ENCODE data around the gene SGO2. TPM values are rescaled to one million over a fixed set of nuclear protein-coding genes. Genes with fewer than 3 reads are reported as not detected.

The SGO2 gene
- total RNA-seq, 1 experiment from 2014 or later: 32.3 TPM

- Histone ChIP-seq H2AFZ (ENCODE audit: low read length) (no peak overlapping the region), H4K20me1 (ENCODE audit: insufficient read depth, low read depth, low read length) (no peaks in the 10 kb centered on the region), H3K9ac (ENCODE audit: low read length) (no peak overlapping the region), H3K9me3 (ENCODE audit: low read length) (no peaks in the 10 kb centered on the region; the same call in 1 of the 2 replicates), H3K79me2 (ENCODE audit: low read length) (peaks cover 6% of the 10 kb centered on the region), H3K36me3 (ENCODE audit: insufficient read depth, low read length) (peaks cover 33% of the 10 kb centered on the region), H3K4me2 (ENCODE audit: low read depth, low read length, poor library complexity, severe bottlenecking) (no peak overlapping the region), H3K27ac (ENCODE audit: low read length) (no peak overlapping the region), H3K27me3 (ENCODE audit: low read length) (no peaks in the 10 kb centered on the region), H3K9me2 (replicated peaks; ENCODE audit: insufficient read depth, low read length) (no peaks in the 10 kb centered on the region), H3K4me1 (ENCODE audit: low read length) (no peaks in the 10 kb centered on the region), H3K4me3 (ENCODE audit: low read length) (no peak overlapping the region)
- DNase-seq: peak; percentile 54
Measured at GRCh38 chr2:200578778-200579177, 52.8 kb downstream of the SGO2 start.

- Histone ChIP-seq H3K4me3 (ENCODE audit: low read length) (no peak overlapping the region), H3K4me2 (ENCODE audit: low read depth, low read length, poor library complexity, severe bottlenecking) (no peak overlapping the region), H3K9ac (ENCODE audit: low read length) (no peak overlapping the region), H3K79me2 (ENCODE audit: low read length) (no peaks in the 10 kb centered on the region), H4K20me1 (ENCODE audit: insufficient read depth, low read depth, low read length) (no peaks in the 10 kb centered on the region), H3K27ac (ENCODE audit: low read length) (no peak overlapping the region), H3K9me2 (replicated peaks; ENCODE audit: insufficient read depth, low read length) (no peaks in the 10 kb centered on the region), H3K9me3 (ENCODE audit: low read length) (no peaks in the 10 kb centered on the region), H2AFZ (ENCODE audit: low read length) (no peak overlapping the region), H3K4me1 (ENCODE audit: low read length) (no peaks in the 10 kb centered on the region), H3K27me3 (ENCODE audit: low read length) (no peaks in the 10 kb centered on the region), H3K36me3 (ENCODE audit: insufficient read depth, low read length) (peaks cover 3% of the 10 kb centered on the region; the same call in 1 of the 2 replicates)
- no peak for DNase-seq
Measured at GRCh38 chr2:200584639-200585038, 58.6 kb downstream of the SGO2 start.

GRCh38 chr2:200585340-200585729 is 59.3 kb downstream of the SGO2 start:
- DNase-seq: no peak
- H3K4me3 ChIP-seq (ENCODE audit: low read length): no peak overlapping the region
- no peak overlapping the region for H3K27ac ChIP-seq (ENCODE audit: low read length)
- no peak overlapping the region for H2AFZ ChIP-seq (ENCODE audit: low read length)
- H4K20me1 ChIP-seq (ENCODE audit: insufficient read depth, low read depth, low read length): no peaks in the 10 kb centered on the region
- H3K9me2 ChIP-seq (replicated peaks; ENCODE audit: insufficient read depth, low read length): no peaks in the 10 kb centered on the region
- H3K27me3 ChIP-seq (ENCODE audit: low read length): no peaks in the 10 kb centered on the region
- no peak overlapping the region for H3K9ac ChIP-seq (ENCODE audit: low read length)
- no peaks in the 10 kb centered on the region for H3K79me2 ChIP-seq (ENCODE audit: low read length)
- no peak overlapping the region for H3K4me2 ChIP-seq (ENCODE audit: low read depth, low read length, poor library complexity, severe bottlenecking)
- peaks cover 3% of the 10 kb centered on the region; the same call in 1 of the 2 replicates for H3K36me3 ChIP-seq (ENCODE audit: insufficient read depth, low read length)
- no peaks in the 10 kb centered on the region for H3K4me1 ChIP-seq (ENCODE audit: low read length)
- H3K9me3 ChIP-seq (ENCODE audit: low read length): no peaks in the 10 kb centered on the region

GRCh38 chr2:200585730-200586643 is 60.0 kb downstream of the SGO2 start, which contains the start of gene AOX1:
AOX1 (plus strand) TSS chr2:200586014; CDS start chr2:200586109, 95 bp downstream.
- Histone ChIP-seq H3K4me1 (ENCODE audit: low read length) (no peaks in the 10 kb centered on the region), H3K27ac (ENCODE audit: low read length) (no peak within 1 kb of the TSS), H3K9ac (ENCODE audit: low read length) (no peak within 1 kb of the TSS), H3K4me3 (ENCODE audit: low read length) (no peak within 1 kb of the TSS), H2AFZ (ENCODE audit: low read length) (no peak within 1 kb of the TSS), H3K79me2 (ENCODE audit: low read length) (no peaks in the 10 kb centered on the region), H3K9me3 (ENCODE audit: low read length) (no peaks in the 10 kb centered on the region), H4K20me1 (ENCODE audit: insufficient read depth, low read depth, low read length) (no peaks in the 10 kb centered on the region), H3K27me3 (ENCODE audit: low read length) (no peaks in the 10 kb centered on the region), H3K36me3 (ENCODE audit: insufficient read depth, low read length) (peaks cover 3% of the 10 kb centered on the region; the same call in 1 of the 2 replicates), H3K4me2 (ENCODE audit: low read depth, low read length, poor library complexity, severe bottlenecking) (no peak within 1 kb of the TSS), H3K9me2 (replicated peaks; ENCODE audit: insufficient read depth, low read length) (no peaks in the 10 kb centered on the region)
- DNase-seq: no peak

GRCh38 chr2:200586644-200586975 is 60.6 kb downstream of the SGO2 start:
- H3K4me3 ChIP-seq (ENCODE audit: low read length): no peak overlapping the region
- no peaks in the 10 kb centered on the region for H3K9me2 ChIP-seq (replicated peaks; ENCODE audit: insufficient read depth, low read length)
- no peak overlapping the region for H3K27ac ChIP-seq (ENCODE audit: low read length)
- H4K20me1 ChIP-seq (ENCODE audit: insufficient read depth, low read depth, low read length): no peaks in the 10 kb centered on the region
- no peaks in the 10 kb centered on the region for H3K9me3 ChIP-seq (ENCODE audit: low read length)
- H3K79me2 ChIP-seq (ENCODE audit: low read length): no peaks in the 10 kb centered on the region
- peaks cover under 1% of the 10 kb centered on the region; the same call in 1 of the 2 replicates for H3K36me3 ChIP-seq (ENCODE audit: insufficient read depth, low read length)
- no peaks in the 10 kb centered on the region for H3K4me1 ChIP-seq (ENCODE audit: low read length)
- no peak overlapping the region for H3K4me2 ChIP-seq (ENCODE audit: low read depth, low read length, poor library complexity, severe bottlenecking)
- H2AFZ ChIP-seq (ENCODE audit: low read length): no peak overlapping the region
- no peak overlapping the region for H3K9ac ChIP-seq (ENCODE audit: low read length)
- no peaks in the 10 kb centered on the region for H3K27me3 ChIP-seq (ENCODE audit: low read length)
- DNase-seq: no peak

GRCh38 chr2:200587007-200587616 is 61.1 kb downstream of the SGO2 start:
- Histone ChIP-seq H3K36me3 (ENCODE audit: insufficient read depth, low read length) (no peaks in the 10 kb centered on the region), H3K79me2 (ENCODE audit: low read length) (no peaks in the 10 kb centered on the region), H3K27ac (ENCODE audit: low read length) (no peak overlapping the region), H3K4me2 (ENCODE audit: low read depth, low read length, poor library complexity, severe bottlenecking) (no peak overlapping the region), H3K4me3 (ENCODE audit: low read length) (no peak overlapping the region), H2AFZ (ENCODE audit: low read length) (no peak overlapping the region), H3K4me1 (ENCODE audit: low read length) (no peaks in the 10 kb centered on the region), H3K9ac (ENCODE audit: low read length) (no peak overlapping the region), H3K9me2 (replicated peaks; ENCODE audit: insufficient read depth, low read length) (no peaks in the 10 kb centered on the region), H3K27me3 (ENCODE audit: low read length) (no peaks in the 10 kb centered on the region), H3K9me3 (ENCODE audit: low read length) (no peaks in the 10 kb centered on the region), H4K20me1 (ENCODE audit: insufficient read depth, low read depth, low read length) (no peaks in the 10 kb centered on the region)
- DNase-seq: no peak

GRCh38 chr2:200588076-200588678 is 62.2 kb downstream of the SGO2 start:
- Histone ChIP-seq H3K4me2 (ENCODE audit: low read depth, low read length, poor library complexity, severe bottlenecking) (no peak overlapping the region), H3K27me3 (ENCODE audit: low read length) (no peaks in the 10 kb centered on the region), H2AFZ (ENCODE audit: low read length) (no peak overlapping the region), H3K4me3 (ENCODE audit: low read length) (no peak overlapping the region), H4K20me1 (ENCODE audit: insufficient read depth, low read depth, low read length) (no peaks in the 10 kb centered on the region), H3K9me3 (ENCODE audit: low read length) (no peaks in the 10 kb centered on the region), H3K9ac (ENCODE audit: low read length) (no peak overlapping the region), H3K27ac (ENCODE audit: low read length) (no peak overlapping the region), H3K9me2 (replicated peaks; ENCODE audit: insufficient read depth, low read length) (no peaks in the 10 kb centered on the region), H3K36me3 (ENCODE audit: insufficient read depth, low read length) (no peaks in the 10 kb centered on the region), H3K79me2 (ENCODE audit: low read length) (no peaks in the 10 kb centered on the region), H3K4me1 (ENCODE audit: low read length) (no peaks in the 10 kb centered on the region)
- no peak for DNase-seq

- Histone ChIP-seq H3K9me2 (replicated peaks; ENCODE audit: insufficient read depth, low read length) (no peaks in the 10 kb centered on the region), H4K20me1 (ENCODE audit: insufficient read depth, low read depth, low read length) (no peaks in the 10 kb centered on the region), H3K4me1 (ENCODE audit: low read length) (no peaks in the 10 kb centered on the region), H3K4me3 (ENCODE audit: low read length) (no peak overlapping the region), H3K27ac (ENCODE audit: low read length) (no peak overlapping the region), H3K9ac (ENCODE audit: low read length) (no peak overlapping the region), H2AFZ (ENCODE audit: low read length) (no peak overlapping the region), H3K79me2 (ENCODE audit: low read length) (no peaks in the 10 kb centered on the region), H3K4me2 (ENCODE audit: low read depth, low read length, poor library complexity, severe bottlenecking) (no peak overlapping the region), H3K36me3 (ENCODE audit: insufficient read depth, low read length) (no peaks in the 10 kb centered on the region), H3K9me3 (ENCODE audit: low read length) (no peaks in the 10 kb centered on the region), H3K27me3 (ENCODE audit: low read length) (no peaks in the 10 kb centered on the region)
- DNase-seq: no peak
Measured at GRCh38 chr2:200590090-200590489, 64.1 kb downstream of the SGO2 start.
